Neural progenitor cell (in vitro differentiated cells): ENCODE measurements around the gene KSR1. TPM values are rescaled to one million over a fixed set of nuclear protein-coding genes. Genes with fewer than 3 reads are reported as not detected.
A peak's percentile ranks its signal among the peaks of the same experiment; 100 is the strongest.

ENCODE experiments used
- DNase-seq: peaks from one replicate; pipeline ENCODE4 v3.0.0-alpha.2; 2016; ENCODE audit warnings: low spot score
- H2AFZ ChIP-seq: fragments of 200-600 bp; sonication (generic); replicated peaks from 2 replicates; pipeline ENCODE4 v1.6.1; 2016; ENCODE audit warnings: antibody characterized with exemption
- H3F3A ChIP-seq: fragments of 200-600 bp; sonication (generic); 2 replicates; pipeline ENCODE4 v1.6.1; 2016; ENCODE audit warnings: antibody characterized with exemption, low read depth
- H3K27ac ChIP-seq: fragments of 200-600 bp; sonication (generic); 2 replicates; pipeline ENCODE4 v1.5.1; 2016; ENCODE audit warnings: mild to moderate bottlenecking
- H3K27me3 ChIP-seq: fragments of 200-600 bp; sonication (generic); 2 replicates; pipeline ENCODE4 v1.6.1; 2016; ENCODE audit warnings: mild to moderate bottlenecking, moderate library complexity
- H3K36me3 ChIP-seq: fragments of 200-600 bp; sonication (generic); 2 replicates; pipeline ENCODE4 v1.5.1; 2016
- H3K4me1 ChIP-seq: fragments of 200-600 bp; sonication (generic); 2 replicates; pipeline ENCODE4 v1.6.1; 2016; ENCODE audit warnings: mixed run types
- H3K4me2 ChIP-seq: fragments of 200-600 bp; sonication (generic); 2 replicates; pipeline ENCODE4 v1.6.1; 2016
- H3K4me3 ChIP-seq: fragments of 200-600 bp; sonication (generic); 2 replicates; pipeline ENCODE4 v1.5.1; 2016
- H3K79me2 ChIP-seq: fragments of 200-600 bp; sonication (generic); 2 replicates; pipeline ENCODE4 v1.6.1; 2016; ENCODE audit warnings: low read depth
- H3K9ac ChIP-seq: fragments of 200-600 bp; sonication (generic); 2 replicates; pipeline ENCODE4 v1.6.1; 2016
- H3K9me3 ChIP-seq: fragments of 200-600 bp; sonication (generic); 2 replicates; pipeline ENCODE4 v1.5.1; 2016; ENCODE audit warnings: low read depth
- H4K20me1 ChIP-seq: fragments of 200-600 bp; sonication (generic); 2 replicates; pipeline ENCODE4 v1.6.1; 2016; ENCODE audit warnings: low read depth
- H3K27ac Mint-ChIP-seq: 3 replicates; pipeline ENCODE4 v1.8.0; 2021; ENCODE audit warnings: mixed read lengths
- H3K27me3 Mint-ChIP-seq: 2 replicates; pipeline ENCODE4 v1.8.0; 2022; ENCODE audit warnings: low read depth, mild to moderate bottlenecking, inconsistent platforms, moderate library complexity, mixed read lengths; ENCODE audit not compliant: insufficient read depth
- H3K36me3 Mint-ChIP-seq: 3 replicates; pipeline ENCODE4 v1.8.0; 2021; ENCODE audit warnings: mixed read lengths
- H3K4me1 Mint-ChIP-seq: 3 replicates; pipeline ENCODE4 v1.8.0; 2021; ENCODE audit warnings: mixed read lengths
- H3K4me3 Mint-ChIP-seq: 3 replicates; pipeline ENCODE4 v1.8.0; 2021; ENCODE audit warnings: mild to moderate bottlenecking, moderate library complexity, mixed read lengths
- H3K9me3 Mint-ChIP-seq: 3 replicates; pipeline ENCODE4 v1.8.0; 2020; ENCODE audit warnings: mixed read lengths
- CTCF ChIP-seq: fragments of 200-600 bp; sonication (generic); IDR thresholded peaks from 2 replicates; pipeline ENCODE4 v1.5.1; 2017; ENCODE audit warnings: antibody characterized with exemption, mild to moderate bottlenecking
- EZH2 ChIP-seq: fragments of 200-600 bp; sonication (generic); IDR thresholded peaks from 2 replicates; pipeline ENCODE4 v1.6.1; 2017; ENCODE audit warnings: antibody characterized with exemption, mild to moderate bottlenecking, moderate library complexity
- EZH2phosphoT487 ChIP-seq: fragments of 200-600 bp; sonication (generic); IDR thresholded peaks from 2 replicates; pipeline ENCODE4 v1.6.1; 2017; ENCODE audit warnings: antibody characterized with exemption
- total RNA-seq: library from RNA; depleted of rRNA; stranded (reverse); fragments of >200 nt; gene quantifications from 2 replicates; pipeline ENCODE4 v1.2.3, GENCODE V29; 2015; ENCODE audit warnings: low replicate concordance

The KSR1 gene
- total RNA-seq, 1 donor from 2014 or later: 16.4 TPM

GRCh38 chr17:27493088-27493487 lies 36.8 kb downstream of the KSR1 start:
- Histone ChIP-seq H3K4me3 (no peak overlapping the region), H3K4me2 (no peak overlapping the region), H3K9ac (no peak overlapping the region), H3K27me3 (no peaks in the 10 kb centered on the region), H4K20me1 (peaks cover 64% of the 10 kb centered on the region), H3K79me2 (peaks cover 54% of the 10 kb centered on the region), H3F3A (peaks cover 26% of the 10 kb centered on the region), H3K4me1 (peaks cover 77% of the 10 kb centered on the region), H2AFZ (no peak overlapping the region), H3K27ac (no peak overlapping the region), H3K9me3 (no peaks in the 10 kb centered on the region), H3K36me3 (no peaks in the 10 kb centered on the region)
- no peak overlapping the region for H3K4me3 Mint-ChIP-seq
- no peak for DNase-seq
- H3K9me3 Mint-ChIP-seq: no peaks in the 10 kb centered on the region
- TF ChIP-seq EZH2phosphoT487 (no peak), CTCF (no peak)
- peaks cover 7% of the 10 kb centered on the region for H3K27me3 Mint-ChIP-seq
- no peaks in the 10 kb centered on the region for H3K36me3 Mint-ChIP-seq
- no peak overlapping the region for H3K27ac Mint-ChIP-seq
- H3K4me1 Mint-ChIP-seq: peaks cover 84% of the 10 kb centered on the region

- H3K4me1 ChIP-seq: peaks cover 69% of the 10 kb centered on the region
These were observed 38.2 kb downstream of the KSR1 start for GRCh38 chr17:27494192-27495091.

GRCh38 chr17:27495460-27495859 lies 39.2 kb downstream of the KSR1 start:
- H3K27me3 Mint-ChIP-seq: peaks cover 2% of the 10 kb centered on the region

More at GRCh38 chr17:27494192-27495091, 38.2 kb downstream of the KSR1 start:
- Histone ChIP-seq H3K4me2 (peak overlapping the region; percentile 52), H3K4me3 (no peak overlapping the region), H3K27me3 (no peaks in the 10 kb centered on the region), H3K36me3 (no peaks in the 10 kb centered on the region), H2AFZ (no peak overlapping the region), H4K20me1 (peaks cover 54% of the 10 kb centered on the region), H3F3A (peaks cover 20% of the 10 kb centered on the region), H3K27ac (no peak overlapping the region), H3K9ac (no peak overlapping the region), H3K79me2 (peaks cover 62% of the 10 kb centered on the region), H3K9me3 (no peaks in the 10 kb centered on the region)
- Mint-ChIP-seq H3K27ac (peak overlapping the region; percentile 81), H3K9me3 (peaks cover under 1% of the 10 kb centered on the region), H3K27me3 (peaks cover 7% of the 10 kb centered on the region), H3K4me1 (peaks cover 79% of the 10 kb centered on the region), H3K4me3 (peak overlapping the region; percentile 68), H3K36me3 (no peaks in the 10 kb centered on the region)
- TF ChIP-seq EZH2 (no peak), EZH2phosphoT487 (no peak), CTCF (peak; percentile 42)
- peak; percentile 69 for DNase-seq

More at GRCh38 chr17:27495460-27495859, 39.2 kb downstream of the KSR1 start:
- H3K4me3 Mint-ChIP-seq: no peak overlapping the region
- H3K36me3 ChIP-seq: no peaks in the 10 kb centered on the region
- DNase-seq: no peak
- peaks cover 20% of the 10 kb centered on the region for H3F3A ChIP-seq
- H3K27ac Mint-ChIP-seq: peak overlapping the region; percentile 53
- peaks cover 3% of the 10 kb centered on the region for H3K36me3 Mint-ChIP-seq
- H3K9ac ChIP-seq: no peak overlapping the region
- H3K9me3 Mint-ChIP-seq: peaks cover 9% of the 10 kb centered on the region
- H3K4me2 ChIP-seq: no peak overlapping the region
- H3K4me3 ChIP-seq: no peak overlapping the region
- H3K4me1 Mint-ChIP-seq: peaks cover 70% of the 10 kb centered on the region
- peaks cover 59% of the 10 kb centered on the region for H3K4me1 ChIP-seq
- H4K20me1 ChIP-seq: peaks cover 43% of the 10 kb centered on the region
- no peaks in the 10 kb centered on the region for H3K27me3 ChIP-seq
- TF ChIP-seq EZH2phosphoT487 (no peak), EZH2 (no peak), CTCF (no peak)
- H2AFZ ChIP-seq: no peak overlapping the region
- peaks cover 60% of the 10 kb centered on the region for H3K79me2 ChIP-seq
- H3K9me3 ChIP-seq: no peaks in the 10 kb centered on the region
- H3K27ac ChIP-seq: no peak overlapping the region
